Activated B cell treated with CpG ODN at 0.5 μM for 24 hours (primary cell): Measurements from ENCODE around the gene EEF1AKMT3. TPM values are rescaled to one million over a fixed set of nuclear protein-coding genes. Genes with fewer than 3 reads are reported as not detected.

ENCODE experiments used
- ATAC-seq: fragments of 200-7000 bp; cut with Tn5 transposase; one replicate; pipeline ENCODE4 v1.10.0; 2021; ENCODE audit warnings: low read depth, mild to moderate bottlenecking, moderate library complexity
- CTCF ChIA-PET: fragments of 350-600 bp; sonication (Branson Sonifier 250); formaldehyde crosslinking; loops from one replicate; lab custom pipeline; 2021; ENCODE audit warnings: antibody characterized with exemption; lab: Charles Lee
- POLR2A ChIA-PET: fragments of 350-600 bp; sonication (Branson Sonifier 250); formaldehyde crosslinking; loops from one replicate; lab custom pipeline; 2021; ENCODE audit warnings: antibody characterized with exemption; lab: Charles Lee
- DNase-seq: peaks from one replicate; pipeline ENCODE4 v3.0.0; 2022
- H3K27ac Mint-ChIP-seq: one replicate; pipeline ENCODE4 v1.8.0; 2020; ENCODE audit warnings: mixed read lengths
- H3K27me3 Mint-ChIP-seq: one replicate; pipeline ENCODE4 v1.8.0; 2021; ENCODE audit warnings: mixed read lengths
- H3K36me3 Mint-ChIP-seq: one replicate; pipeline ENCODE4 v1.8.0; 2021; ENCODE audit warnings: low read depth, mixed read lengths
- H3K4me1 Mint-ChIP-seq: one replicate; pipeline ENCODE4 v1.8.0; 2021; ENCODE audit warnings: mixed read lengths
- H3K4me3 Mint-ChIP-seq: one replicate; pipeline ENCODE4 v1.8.0; 2020; ENCODE audit warnings: mild to moderate bottlenecking, mixed read lengths
- H3K9me3 Mint-ChIP-seq: one replicate; pipeline ENCODE4 v1.8.0; 2020; ENCODE audit warnings: mixed read lengths
- intact Hi-C: fragments of 100-400 bp; cut with micrococcal nuclease; formaldehyde crosslinking; loops from one replicate; pipeline ENCODE4 v1.15.1; 2024
- total RNA-seq: library from RNA; stranded (reverse); gene quantifications from 2 replicates; pipeline ENCODE4 v1.2.3, GENCODE V29; 2022
- TF ChIP-seq, protein P1 (sequence below): fragments of 200-600 bp; IDR thresholded peaks from one replicate; pipeline ENCODE4 v1.8.0; 2022; ENCODE audit warnings: antibody characterized with exemption, mild to moderate bottlenecking

Gene EEF1AKMT3
- total RNA-seq, 1 donor from 2014 or later = 0.60 TPM

DNA sequence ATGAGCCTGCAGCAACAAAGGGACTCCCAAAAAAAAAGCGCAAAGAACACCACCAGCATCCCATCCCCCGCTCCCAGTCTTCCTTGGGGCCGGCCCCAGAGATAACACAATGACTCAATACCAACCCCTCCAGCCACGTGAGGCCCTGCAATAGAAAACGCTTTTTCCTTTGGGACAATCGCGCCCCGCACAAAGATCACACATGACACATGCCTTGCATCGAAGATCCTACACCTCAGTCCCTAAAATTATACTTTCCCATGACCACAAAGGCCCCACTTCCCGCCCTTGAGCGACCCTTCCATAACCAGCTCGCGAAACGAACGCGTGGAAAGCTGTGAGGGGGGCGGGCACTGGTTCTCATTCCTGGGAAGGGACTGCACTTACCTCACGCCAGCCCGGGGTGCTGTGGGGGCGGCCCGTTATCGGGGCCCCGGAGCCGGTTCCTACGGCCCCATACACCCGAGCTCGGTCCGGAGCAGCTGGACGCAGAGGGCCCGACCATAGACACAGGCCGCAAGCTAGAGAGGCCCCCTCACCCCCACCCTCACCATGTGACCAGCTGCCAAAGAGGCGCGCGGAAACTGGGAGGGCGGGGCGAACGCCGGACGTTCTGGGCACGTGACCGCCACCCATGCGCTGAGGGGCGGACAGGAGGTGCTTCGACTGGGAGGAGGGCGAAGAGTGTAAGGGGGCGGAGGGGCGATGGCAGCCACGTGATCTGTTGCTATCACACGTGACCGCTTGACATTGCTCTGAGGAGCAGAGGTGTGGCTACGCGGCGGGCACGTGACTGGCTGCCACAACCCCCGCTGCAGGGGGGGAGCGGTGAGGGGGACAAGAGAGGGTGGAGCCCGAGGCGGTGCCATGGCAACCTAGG, 20.4 kb upstream of the EEF1AKMT3 start, which contains the start of gene CDK4:
CDK4 (minus strand) TSS at position 523 of the 880 bp plus-strand sequence. CDS start 593 bp downstream, outside the sequence.
- intact Hi-C loops = loop anchor here (1.0 to 5.0 kb wide), 9 partner anchors 8 to 1065 kb away; partner anchors contain the start of genes ARHGAP9, DDIT3, EEF1AKMT3 and METTL1
- Mint-ChIP-seq H3K9me3 (no peaks in the 10 kb centered on the region), H3K36me3 (peaks cover 51% of the 10 kb centered on the region), H3K27ac (peak within 1 kb of the TSS; percentile 87), H3K27me3 (no peaks in the 10 kb centered on the region), H3K4me3 (peak within 1 kb of the TSS; percentile 90), H3K4me1 (peaks cover 55% of the 10 kb centered on the region)
- DNase-seq (peak; percentile 94), ATAC-seq (peak; percentile 76)
- POLR2A ChIA-PET = interaction anchor here (0.6 to 1.2 kb wide), 8 partner anchors 10 to 1376 kb away, joined by 3 to 6 read pairs (median 3); partner anchors contain the start of genes DDIT3, EEF1AKMT3, METTL1 and OS9
- CTCF ChIA-PET = no interaction called here
- TF ChIP-seq, protein P1, sequence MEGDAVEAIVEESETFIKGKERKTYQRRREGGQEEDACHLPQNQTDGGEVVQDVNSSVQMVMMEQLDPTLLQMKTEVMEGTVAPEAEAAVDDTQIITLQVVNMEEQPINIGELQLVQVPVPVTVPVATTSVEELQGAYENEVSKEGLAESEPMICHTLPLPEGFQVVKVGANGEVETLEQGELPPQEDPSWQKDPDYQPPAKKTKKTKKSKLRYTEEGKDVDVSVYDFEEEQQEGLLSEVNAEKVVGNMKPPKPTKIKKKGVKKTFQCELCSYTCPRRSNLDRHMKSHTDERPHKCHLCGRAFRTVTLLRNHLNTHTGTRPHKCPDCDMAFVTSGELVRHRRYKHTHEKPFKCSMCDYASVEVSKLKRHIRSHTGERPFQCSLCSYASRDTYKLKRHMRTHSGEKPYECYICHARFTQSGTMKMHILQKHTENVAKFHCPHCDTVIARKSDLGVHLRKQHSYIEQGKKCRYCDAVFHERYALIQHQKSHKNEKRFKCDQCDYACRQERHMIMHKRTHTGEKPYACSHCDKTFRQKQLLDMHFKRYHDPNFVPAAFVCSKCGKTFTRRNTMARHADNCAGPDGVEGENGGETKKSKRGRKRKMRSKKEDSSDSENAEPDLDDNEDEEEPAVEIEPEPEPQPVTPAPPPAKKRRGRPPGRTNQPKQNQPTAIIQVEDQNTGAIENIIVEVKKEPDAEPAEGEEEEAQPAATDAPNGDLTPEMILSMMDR = no peak

DNA sequence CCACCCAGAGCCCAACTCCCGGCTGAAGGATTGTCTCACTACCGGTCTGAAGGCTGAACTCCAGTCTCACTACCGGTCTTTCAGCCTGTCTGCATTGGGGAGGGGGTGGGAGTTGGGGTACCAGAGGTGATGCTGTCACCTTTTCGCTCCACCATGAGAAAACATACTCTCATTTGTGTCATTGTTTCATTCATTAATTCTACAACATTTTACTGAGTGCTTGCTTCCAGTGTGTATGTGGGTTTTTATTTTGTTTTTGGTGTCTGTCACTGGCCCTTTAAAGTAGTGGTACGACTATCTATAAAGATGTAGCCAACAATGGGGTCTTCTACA, 19.8 kb upstream of the EEF1AKMT3 start:
- POLR2A ChIA-PET = interaction anchor here (0.6 to 1.2 kb wide), 6 partner anchors 14 to 1377 kb away, joined by 3 to 6 read pairs (median 3); partner anchors contain the start of genes DDIT3, EEF1AKMT3, METTL1 and OS9
- no peaks in the 10 kb centered on the region for H3K9me3 Mint-ChIP-seq
- no peak for ATAC-seq

DNA sequence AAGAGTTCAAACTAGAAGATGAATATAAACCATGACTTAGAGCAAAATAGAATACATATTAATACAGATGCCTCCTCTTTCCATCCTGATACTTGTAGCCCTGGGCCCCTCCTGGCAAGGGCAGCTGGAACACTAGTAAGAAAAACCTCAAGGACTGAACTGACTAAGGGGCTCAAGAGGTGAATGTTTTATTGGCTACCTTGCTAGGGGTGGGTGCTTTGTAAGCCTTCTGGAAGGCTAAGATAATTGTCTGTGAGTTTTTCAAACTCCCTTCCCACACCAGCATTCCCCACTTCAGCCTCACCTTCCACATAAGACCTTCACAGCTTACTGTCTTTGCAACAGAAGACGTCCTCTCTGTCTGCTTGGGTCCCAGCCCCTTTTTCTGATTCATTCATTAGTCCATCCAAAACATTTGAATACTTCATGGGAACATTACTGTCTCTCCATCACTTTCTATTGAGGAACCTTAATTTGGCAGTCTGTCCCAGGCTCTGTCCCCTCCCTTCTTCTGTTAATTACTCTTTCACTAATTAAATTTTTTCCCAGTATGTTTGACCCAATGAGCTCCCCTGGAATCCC, 18.6 kb upstream of the EEF1AKMT3 start:
- peak overlapping the region; percentile 87 for H3K27ac Mint-ChIP-seq
- H3K36me3 Mint-ChIP-seq = peaks cover 47% of the 10 kb centered on the region
- ChIA-PET CTCF (no interaction called here), POLR2A (interaction anchor here (0.8 to 1.0 kb wide), 3 partner anchors 9 to 18 kb away, joined by 3 to 4 read pairs (median 4); partner anchors contain the start of genes EEF1AKMT3, METTL1 and TSPAN31)
- TF ChIP-seq, protein P1 = no peak
- no peaks in the 10 kb centered on the region for H3K27me3 Mint-ChIP-seq
- ATAC-seq = no peak
- intact Hi-C loops = loop anchor here (2.0 to 5.0 kb wide), 4 partner anchors 91 to 1067 kb away; partner anchors contain the start of genes ARHGAP9, DDIT3 and PTGES3
- peak overlapping the region; percentile 88 for H3K4me3 Mint-ChIP-seq
- H3K9me3 Mint-ChIP-seq = no peaks in the 10 kb centered on the region
- H3K4me1 Mint-ChIP-seq = peaks cover 61% of the 10 kb centered on the region
- no peak for DNase-seq

More for the DNA sequence above, 19.8 kb upstream of the EEF1AKMT3 start:
- TF ChIP-seq, protein P1 = no peak
- Mint-ChIP-seq H3K36me3 (peaks cover 48% of the 10 kb centered on the region), H3K4me3 (peak overlapping the region; percentile 90), H3K27me3 (no peaks in the 10 kb centered on the region), H3K27ac (peak overlapping the region; percentile 87), H3K4me1 (peaks cover 56% of the 10 kb centered on the region)
- intact Hi-C loops = loop anchor here (1.0 to 5.0 kb wide), 9 partner anchors 8 to 1065 kb away; partner anchors contain the start of genes ARHGAP9, DDIT3, EEF1AKMT3 and METTL1
- DNase-seq = no peak
- CTCF ChIA-PET = no interaction called here

DNA sequence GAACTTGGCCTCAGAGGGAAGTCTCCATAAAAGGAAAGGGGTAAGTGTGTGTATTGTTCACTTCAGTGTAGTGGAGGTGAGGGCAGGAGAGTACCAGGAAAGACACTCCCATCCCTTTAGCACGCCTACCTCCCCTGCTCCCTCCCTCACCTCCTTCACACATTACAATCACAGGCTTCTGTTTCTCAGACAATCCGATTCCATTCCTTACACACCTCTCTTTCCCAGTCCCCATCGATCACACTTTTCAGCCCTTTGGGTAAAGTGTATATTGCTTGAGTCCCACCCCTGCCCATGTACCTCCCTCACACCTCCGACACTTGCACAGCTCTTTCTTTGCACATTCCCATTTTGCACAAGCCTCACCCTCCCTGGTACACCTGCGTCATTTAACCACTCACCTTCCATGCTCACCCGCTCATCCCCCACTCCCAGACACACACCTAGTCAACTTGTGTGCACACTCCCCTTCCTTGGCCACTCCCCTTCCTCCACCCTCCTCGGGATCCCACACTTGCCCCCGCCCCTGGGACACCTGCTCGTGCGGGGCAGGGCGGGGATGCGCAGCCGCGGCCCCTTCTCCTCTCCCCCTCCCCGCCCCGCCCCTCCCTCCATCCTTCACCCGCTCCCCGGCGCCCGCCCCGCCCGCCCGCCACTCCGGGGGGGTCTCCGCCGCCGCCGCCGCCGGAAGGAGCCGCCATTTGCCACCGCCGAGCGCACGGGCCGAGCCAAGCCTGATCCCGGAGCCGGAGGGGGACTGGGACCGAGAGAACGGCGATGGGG, 17.8 kb upstream of the EEF1AKMT3 start, which contains the start of gene MARCHF9:
MARCHF9 (plus strand) TSS at position 693 of the 783 bp plus-strand sequence. CDS start 426 bp downstream, outside the sequence.
- ChIA-PET CTCF (interaction anchor here (1.6 kb wide), 1 partner anchor 149 kb away, joined by 4 read pairs; no protein-coding TSS in a partner anchor), POLR2A (interaction anchor here (0.8 to 3.0 kb wide), 5 partner anchors 9 to 17 kb away, joined by 3 to 34 read pairs (median 4); partner anchors contain the start of genes CYP27B1, EEF1AKMT3, METTL1 and TSPAN31)
- Mint-ChIP-seq H3K36me3 (peaks cover 49% of the 10 kb centered on the region), H3K27me3 (no peaks in the 10 kb centered on the region), H3K4me1 (peaks cover 68% of the 10 kb centered on the region), H3K4me3 (peak within 1 kb of the TSS; percentile 90), H3K27ac (peak within 1 kb of the TSS; percentile 87), H3K9me3 (no peaks in the 10 kb centered on the region)
- DNase-seq (peak; percentile 66), ATAC-seq (peak; percentile 32)
- intact Hi-C loops = loop anchor here (5.0 kb wide), 2 partner anchors 277 to 1067 kb away; partner anchors contain the start of genes ARHGAP9 and PTGES3
- TF ChIP-seq, protein P1 = no peak
